Measurements from ENCODE around the gene CRADD. TPM values are rescaled to one million over a fixed set of nuclear protein-coding genes. Genes with fewer than 3 reads are reported as not detected.
A peak's percentile ranks its signal among the peaks of the same experiment; 100 is the strongest.

Gene CRADD
- total RNA-seq, 1 donor from 2014 or later = 18.8 TPM

GRCh38 chr12:93818488-93819049 lies 141.4 kb downstream of the CRADD start:
- Mint-ChIP-seq H3K27ac (ENCODE audit: unreplicated experiment) (no peak overlapping the region), H3K27me3 (ENCODE audit: unreplicated experiment) (peaks cover 2% of the 10 kb centered on the region), H3K9me3 (ENCODE audit: unreplicated experiment) (peaks cover 2% of the 10 kb centered on the region), H3K4me3 (ENCODE audit: unreplicated experiment) (no peak overlapping the region), H3K36me3 (ENCODE audit: unreplicated experiment) (no peaks in the 10 kb centered on the region), H3K4me1 (ENCODE audit: low read depth, unreplicated experiment) (peaks cover 24% of the 10 kb centered on the region)
- TF ChIP-seq CTCF (IDR thresholded peaks at IDR 0.05; ENCODE audit: partially characterized antibody, unreplicated experiment) = no peak
- no peak for DNase-seq

- no peak overlapping the region for H3K27ac Mint-ChIP-seq (ENCODE audit: unreplicated experiment)
- no peak overlapping the region for H3K4me3 Mint-ChIP-seq (ENCODE audit: unreplicated experiment)
- DNase-seq = no peak
Measured at GRCh38 chr12:93819050-93819491, 141.9 kb downstream of the CRADD start.

GRCh38 chr12:93823616-93824391 lies 146.6 kb downstream of the CRADD start:
- no peak for DNase-seq
- H3K36me3 Mint-ChIP-seq (ENCODE audit: unreplicated experiment) = no peaks in the 10 kb centered on the region
- H3K4me1 Mint-ChIP-seq (ENCODE audit: low read depth, unreplicated experiment) = peaks cover 23% of the 10 kb centered on the region
- no peak overlapping the region for H3K4me3 Mint-ChIP-seq (ENCODE audit: unreplicated experiment)
- peaks cover 2% of the 10 kb centered on the region for H3K27me3 Mint-ChIP-seq (ENCODE audit: unreplicated experiment)
- H3K27ac Mint-ChIP-seq (ENCODE audit: unreplicated experiment) = no peak overlapping the region
- H3K9me3 Mint-ChIP-seq (ENCODE audit: unreplicated experiment) = peaks cover 4% of the 10 kb centered on the region
- TF ChIP-seq CTCF (IDR thresholded peaks at IDR 0.05; ENCODE audit: partially characterized antibody, unreplicated experiment) = no peak

More at GRCh38 chr12:93819050-93819491, 141.9 kb downstream of the CRADD start:
- Mint-ChIP-seq H3K4me1 (ENCODE audit: low read depth, unreplicated experiment) (peaks cover 23% of the 10 kb centered on the region), H3K27me3 (ENCODE audit: unreplicated experiment) (peaks cover 2% of the 10 kb centered on the region), H3K9me3 (ENCODE audit: unreplicated experiment) (peaks cover 2% of the 10 kb centered on the region), H3K36me3 (ENCODE audit: unreplicated experiment) (no peaks in the 10 kb centered on the region)
- no peak for TF ChIP-seq CTCF (IDR thresholded peaks at IDR 0.05; ENCODE audit: partially characterized antibody, unreplicated experiment)

GRCh38 chr12:93824514-93825500 lies 147.6 kb downstream of the CRADD start:
- Mint-ChIP-seq H3K27ac (ENCODE audit: unreplicated experiment) (no peak overlapping the region), H3K27me3 (ENCODE audit: unreplicated experiment) (peaks cover 2% of the 10 kb centered on the region), H3K36me3 (ENCODE audit: unreplicated experiment) (no peaks in the 10 kb centered on the region), H3K9me3 (ENCODE audit: unreplicated experiment) (peaks cover 4% of the 10 kb centered on the region), H3K4me3 (ENCODE audit: unreplicated experiment) (no peak overlapping the region), H3K4me1 (ENCODE audit: low read depth, unreplicated experiment) (peaks cover 30% of the 10 kb centered on the region)
- DNase-seq = peak; percentile 71
- no peak for TF ChIP-seq CTCF (IDR thresholded peaks at IDR 0.05; ENCODE audit: partially characterized antibody, unreplicated experiment)
